CD4-positive, alpha-beta T cell treated with Interleukin-2 at 100 ng/mL for 4 hours (primary cell): ENCODE data around the gene AMFR.
"Not testable (repeated sequence)": the region's sequence is repeated elsewhere in the genome, so short reads cannot be mapped to it uniquely, and the experiment has no call there.

ENCODE experiments used
- DNase-seq: peaks from one replicate; pipeline ENCODE4 v3.0.0-alpha.2; 2020; ENCODE audit warnings: low spot score

Gene AMFR

GRCh38 chr16:56423584-56424403 is 1.6 kb downstream of the AMFR start:
- DNase-seq: peak; percentile 11

GRCh38 chr16:56422896-56423441 is 2.4 kb downstream of the AMFR start:
- DNase-seq: no peak

GRCh38 chr16:56421976-56422669 is 3.2 kb downstream of the AMFR start:
- no peak for DNase-seq

GRCh38 chr16:56421313-56421712 is 4.0 kb downstream of the AMFR start:
- no peak for DNase-seq

GRCh38 chr16:56420613-56421012 is 4.7 kb downstream of the AMFR start:
- DNase-seq: no peak

- no peak for DNase-seq
Measured at GRCh38 chr16:56419740-56420548, 5.4 kb downstream of the AMFR start.

GRCh38 chr16:56417138-56417537 is 8.2 kb downstream of the AMFR start:
- DNase-seq: no peak

GRCh38 chr16:56415875-56416274 is 9.5 kb downstream of the AMFR start:
- DNase-seq: no peak

GRCh38 chr16:56414366-56414765 is 11.0 kb downstream of the AMFR start:
- no peak for DNase-seq

GRCh38 chr16:56413381-56413780 is 12.0 kb downstream of the AMFR start:
- DNase-seq: no peak

- no peak for DNase-seq
Measured at GRCh38 chr16:56411624-56412023, 13.7 kb downstream of the AMFR start.

GRCh38 chr16:56411123-56411522 is 14.2 kb downstream of the AMFR start:
- DNase-seq: no peak

- DNase-seq: no peak
Measured at GRCh38 chr16:56409195-56409594, 16.1 kb downstream of the AMFR start.

- DNase-seq: no peak
Measured at GRCh38 chr16:56408379-56409098, 16.8 kb downstream of the AMFR start.

- DNase-seq: no peak
Measured at GRCh38 chr16:56405977-56406672, 19.2 kb downstream of the AMFR start.

- no peak for DNase-seq
Measured at GRCh38 chr16:56401482-56401881, 23.9 kb downstream of the AMFR start.

GRCh38 chr16:56400458-56400857 is 24.9 kb downstream of the AMFR start:
- DNase-seq: no peak

GRCh38 chr16:56399486-56399885 is 25.9 kb downstream of the AMFR start:
- no peak for DNase-seq

- DNase-seq: no peak
Measured at GRCh38 chr16:56399047-56399446, 26.3 kb downstream of the AMFR start.

GRCh38 chr16:56396724-56397123 is 28.6 kb downstream of the AMFR start:
- DNase-seq: not testable (repeated sequence)

GRCh38 chr16:56389554-56389953 is 35.8 kb downstream of the AMFR start:
- no peak for DNase-seq
